Measurements from ENCODE around the gene TNF.
"Not testable (repeated sequence)": the region's sequence is repeated elsewhere in the genome, so short reads cannot be mapped to it uniquely, and the experiment has no call there.

The TNF gene

GRCh38 chr6:31588871-31589650 lies 13.7 kb downstream of the TNF start:
- DNase-seq: no peak

GRCh38 chr6:31590691-31591090 lies 15.3 kb downstream of the TNF start:
- not testable (repeated sequence) for DNase-seq

GRCh38 chr6:31592396-31592771 lies 17.0 kb downstream of the TNF start:
- no peak for DNase-seq

- peak; percentile 41 for DNase-seq
These were observed 21.6 kb downstream of the TNF start for GRCh38 chr6:31597006-31597405.

GRCh38 chr6:31607317-31607716 lies 32.0 kb downstream of the TNF start:
- DNase-seq: no peak

- DNase-seq: no peak
These were observed 34.4 kb downstream of the TNF start for GRCh38 chr6:31609519-31610406.

GRCh38 chr6:31610968-31611367 lies 35.6 kb downstream of the TNF start:
- DNase-seq: no peak

GRCh38 chr6:31614075-31614619 lies 38.8 kb downstream of the TNF start:
- DNase-seq: no peak

GRCh38 chr6:31614684-31615578 lies 39.6 kb downstream of the TNF start, which contains the start of gene AIF1:
TSS of gene AIF1 (plus strand) at chr6:31615234. CDS start at chr6:31615330, 96 bp downstream.
- DNase-seq: no peak

GRCh38 chr6:31615748-31616147 lies 40.4 kb downstream of the TNF start:
- DNase-seq: no peak

- DNase-seq: no peak
These were observed 41.6 kb downstream of the TNF start for GRCh38 chr6:31617010-31617409.

- DNase-seq: peak; percentile 99
These were observed 44.6 kb downstream of the TNF start for GRCh38 chr6:31619805-31620585.

- no peak for DNase-seq
These were observed 45.4 kb downstream of the TNF start, which contains the start of gene PRRC2A for GRCh38 chr6:31620586-31621319. TSS of gene PRRC2A (plus strand) at chr6:31620715. CDS start at chr6:31622790, 2,075 bp downstream.

- no peak for DNase-seq
These were observed 46.1 kb downstream of the TNF start for GRCh38 chr6:31621320-31621939.

GRCh38 chr6:31621991-31622390 lies 46.6 kb downstream of the TNF start:
- DNase-seq: peak; percentile 18

- no peak for DNase-seq
These were observed 47.3 kb downstream of the TNF start for GRCh38 chr6:31622684-31623091.

GRCh38 chr6:31624070-31624469 lies 48.7 kb downstream of the TNF start:
- no peak for DNase-seq

- DNase-seq: no peak
These were observed 51.6 kb downstream of the TNF start for GRCh38 chr6:31626952-31627351.

GRCh38 chr6:31627690-31628287 lies 52.4 kb downstream of the TNF start:
- DNase-seq: no peak
